Measurements from ENCODE around the gene NENF. TPM values are rescaled to one million over a fixed set of nuclear protein-coding genes. Genes with fewer than 3 reads are reported as not detected.

Gene NENF
- total RNA-seq, 1 donor from 2014 or later = 45.6 TPM

- peaks cover 7% of the 10 kb centered on the region for H3K36me3 ChIP-seq
- H3K4me3 ChIP-seq = no peak overlapping the region
- no peak for ATAC-seq
- H3K4me1 ChIP-seq = no peaks in the 10 kb centered on the region
- H3K27ac ChIP-seq = no peak overlapping the region
- TF ChIP-seq, protein P1, sequence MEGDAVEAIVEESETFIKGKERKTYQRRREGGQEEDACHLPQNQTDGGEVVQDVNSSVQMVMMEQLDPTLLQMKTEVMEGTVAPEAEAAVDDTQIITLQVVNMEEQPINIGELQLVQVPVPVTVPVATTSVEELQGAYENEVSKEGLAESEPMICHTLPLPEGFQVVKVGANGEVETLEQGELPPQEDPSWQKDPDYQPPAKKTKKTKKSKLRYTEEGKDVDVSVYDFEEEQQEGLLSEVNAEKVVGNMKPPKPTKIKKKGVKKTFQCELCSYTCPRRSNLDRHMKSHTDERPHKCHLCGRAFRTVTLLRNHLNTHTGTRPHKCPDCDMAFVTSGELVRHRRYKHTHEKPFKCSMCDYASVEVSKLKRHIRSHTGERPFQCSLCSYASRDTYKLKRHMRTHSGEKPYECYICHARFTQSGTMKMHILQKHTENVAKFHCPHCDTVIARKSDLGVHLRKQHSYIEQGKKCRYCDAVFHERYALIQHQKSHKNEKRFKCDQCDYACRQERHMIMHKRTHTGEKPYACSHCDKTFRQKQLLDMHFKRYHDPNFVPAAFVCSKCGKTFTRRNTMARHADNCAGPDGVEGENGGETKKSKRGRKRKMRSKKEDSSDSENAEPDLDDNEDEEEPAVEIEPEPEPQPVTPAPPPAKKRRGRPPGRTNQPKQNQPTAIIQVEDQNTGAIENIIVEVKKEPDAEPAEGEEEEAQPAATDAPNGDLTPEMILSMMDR (IDR thresholded peaks at IDR 0.05) = no peak
- no peak for DNase-seq
- intact Hi-C loops (cut with DNase I) = no loop called here
- no peaks in the 10 kb centered on the region for H3K9me3 ChIP-seq
- H3K27me3 ChIP-seq = no peaks in the 10 kb centered on the region
These were observed 9.7 kb downstream of the NENF start for GRCh38 chr1:212442408-212442807.

DNA sequence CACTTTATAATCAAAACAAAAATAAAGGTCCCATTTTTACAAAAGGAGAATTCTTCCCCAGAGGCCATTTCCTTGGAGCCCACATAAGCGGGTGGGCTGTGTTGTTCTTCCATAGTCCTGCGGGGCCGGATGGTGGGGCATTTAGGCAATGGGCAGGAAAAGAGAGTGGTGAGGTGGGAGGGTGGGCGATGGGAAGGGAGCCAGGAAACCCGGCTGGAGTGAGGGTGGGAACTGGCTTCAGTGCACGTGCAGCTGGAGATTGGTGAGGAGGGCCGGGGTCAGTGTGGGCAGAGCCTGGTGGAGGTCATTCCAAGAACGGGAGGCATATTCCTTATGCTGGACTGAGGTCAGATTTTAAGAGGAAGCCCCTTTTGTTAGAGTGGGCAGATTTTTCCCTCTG lies 13.6 kb downstream of the NENF start:
- H3K4me1 ChIP-seq = no peaks in the 10 kb centered on the region
- no peak for ATAC-seq
- no peaks in the 10 kb centered on the region for H3K9me3 ChIP-seq
- no peak overlapping the region for H3K4me3 ChIP-seq
- no peak for DNase-seq
- peaks cover 7% of the 10 kb centered on the region for H3K36me3 ChIP-seq
- TF ChIP-seq, protein P1 (IDR thresholded peaks at IDR 0.05) = no peak
- no peak overlapping the region for H3K27ac ChIP-seq
- intact Hi-C loops (cut with DNase I) = no loop called here
- H3K27me3 ChIP-seq = no peaks in the 10 kb centered on the region

GRCh38 chr1:212447478-212447877 lies 14.8 kb downstream of the NENF start:
- DNase-seq (no peak), ATAC-seq (no peak)
- H3K27me3 ChIP-seq = no peaks in the 10 kb centered on the region
- H3K4me3 ChIP-seq = no peak overlapping the region
- TF ChIP-seq, protein P1 (IDR thresholded peaks at IDR 0.05) = no peak
- H3K9me3 ChIP-seq = no peaks in the 10 kb centered on the region
- no peaks in the 10 kb centered on the region for H3K4me1 ChIP-seq
- intact Hi-C loops (cut with DNase I) = no loop called here
- peaks cover 7% of the 10 kb centered on the region for H3K36me3 ChIP-seq
- H3K27ac ChIP-seq = no peak overlapping the region

- Histone ChIP-seq H3K9me3 (no peaks in the 10 kb centered on the region), H3K4me1 (no peaks in the 10 kb centered on the region), H3K36me3 (peaks cover 7% of the 10 kb centered on the region), H3K27ac (no peak overlapping the region), H3K4me3 (no peak overlapping the region), H3K27me3 (no peaks in the 10 kb centered on the region)
- ATAC-seq = no peak
- DNase-seq = no peak
- intact Hi-C loops (cut with DNase I) = no loop called here
- TF ChIP-seq, protein P1 (IDR thresholded peaks at IDR 0.05) = no peak
These were observed 17.7 kb downstream of the NENF start for GRCh38 chr1:212450331-212450881.

- ATAC-seq (no peak), DNase-seq (no peak)
- intact Hi-C loops (cut with DNase I) = no loop called here
- Histone ChIP-seq H3K27ac (no peak overlapping the region), H3K27me3 (no peaks in the 10 kb centered on the region), H3K4me3 (no peak overlapping the region), H3K36me3 (no peaks in the 10 kb centered on the region), H3K9me3 (no peaks in the 10 kb centered on the region), H3K4me1 (no peaks in the 10 kb centered on the region)
- TF ChIP-seq, protein P1 (IDR thresholded peaks at IDR 0.05) = no peak
These were observed 18.9 kb downstream of the NENF start for GRCh38 chr1:212451416-212452322.
